HEK293 (cell line): Measurements from ENCODE around the gene ANKRD11.
A peak's percentile ranks its signal among the peaks of the same experiment; 100 is the strongest.

Experiments used
- CTCF ChIA-PET: fragments of 350-600 bp; formaldehyde crosslinking; extraction: SDS; loops from one replicate; lab custom pipeline; 2021; ENCODE audit warnings: antibody characterized with exemption; lab: Yijun Ruan, JAX
- POLR2A ChIA-PET: fragments of 300-600 bp; formaldehyde crosslinking; extraction: SDS; loops from one replicate; lab custom pipeline; 2020; ENCODE audit warnings: antibody characterized with exemption, inconsistent platforms; lab: Yijun Ruan, JAX
- H3K27ac ChIP-seq: fragments of 200-500 bp; sonication (Bioruptor generic); 2 replicates; pipeline ENCODE4 v1.5.1; 2014; ENCODE audit warnings: low read depth, low read length, control low read depth, inconsistent platforms; ENCODE audit errors: extremely low read depth
- H3K36me3 ChIP-seq, 2 experiments: fragments of 200-500 bp in 1 of 2; sonication (Bioruptor generic) in 1 of 2; 1 replicate in 1 of 2; 2 replicates in 1 of 2; pipeline ENCODE4 v1.5.1; 2014 to 2017; ENCODE audit warnings: inconsistent platforms in 2 of 2, low read length in 2 of 2; ENCODE audit not compliant: control insufficient read depth in 2 of 2, insufficient read depth in 1 of 2
- H3K4me1 ChIP-seq: fragments of 200-500 bp; sonication (Bioruptor generic); 2 replicates; pipeline ENCODE4 v1.5.1; 2014; ENCODE audit warnings: mild to moderate bottlenecking, low read length, inconsistent platforms; ENCODE audit not compliant: control insufficient read depth, insufficient read depth
- H3K4me3 ChIP-seq: 2 replicates; pipeline ENCODE4 v1.5.1; 2011; ENCODE audit warnings: low read depth, mild to moderate bottlenecking, control low read depth, low read length, moderate library complexity
- H3K9me3 ChIP-seq: fragments of 200-500 bp; sonication (Bioruptor generic); 2 replicates; pipeline ENCODE4 v1.5.1; 2014; ENCODE audit warnings: low read depth, low read length, inconsistent platforms; ENCODE audit not compliant: control insufficient read depth, insufficient read depth
- GFI1B ChIP-seq: fragments of 450-650 bp; formaldehyde crosslinking; IDR thresholded peaks from 2 replicates; pipeline ENCODE4 v1.5.1; 2016; ENCODE audit warnings: missing biosample characterization, missing genetic modification characterization
- HOXD13 ChIP-seq: sonication (generic); formaldehyde crosslinking; IDR thresholded peaks from 2 replicates; pipeline ENCODE4 v1.8.0; 2022; ENCODE audit warnings: missing genetic modification reagents, borderline replicate concordance
- ZBTB1 ChIP-seq: fragments of 450-650 bp; formaldehyde crosslinking; IDR thresholded peaks from 2 replicates; pipeline ENCODE4 v1.5.1; 2016; ENCODE audit warnings: missing biosample characterization, missing genetic modification characterization
- ZNF114 ChIP-seq: fragments of 450-650 bp; formaldehyde crosslinking; IDR thresholded peaks from 2 replicates; pipeline ENCODE4 v1.5.0; 2017; ENCODE audit warnings: missing biosample characterization, missing genetic modification characterization
- ZNF174 ChIP-seq: fragments of 450-650 bp; formaldehyde crosslinking; IDR thresholded peaks from 2 replicates; pipeline ENCODE4 v1.5.0; 2017; ENCODE audit warnings: missing biosample characterization, mild to moderate bottlenecking, missing genetic modification characterization
- ZNF248 ChIP-seq: fragments of 450-650 bp; formaldehyde crosslinking; IDR thresholded peaks from 2 replicates; pipeline ENCODE4 v1.5.1; 2017; ENCODE audit warnings: missing biosample characterization, missing genetic modification characterization
- ZNF341 ChIP-seq: fragments of 450-650 bp; formaldehyde crosslinking; IDR thresholded peaks from 2 replicates; pipeline ENCODE4; 2016; ENCODE audit warnings: low read depth, missing biosample characterization, missing genetic modification characterization
- ZNF664 ChIP-seq: fragments of 450-650 bp; formaldehyde crosslinking; IDR thresholded peaks from 2 replicates; pipeline ENCODE4 v1.5.1; 2016; ENCODE audit warnings: missing biosample characterization, missing genetic modification characterization
- TF ChIP-seq, protein P1 (sequence below): fragments of 450-650 bp; formaldehyde crosslinking; IDR thresholded peaks from 2 replicates; pipeline ENCODE4 v1.5.1; 2017; ENCODE audit warnings: missing biosample characterization, missing genetic modification characterization
- TF ChIP-seq, protein P2 (sequence below): fragments of 450-650 bp; formaldehyde crosslinking; IDR thresholded peaks from 2 replicates; pipeline ENCODE4 v1.5.1; 2017; ENCODE audit warnings: missing biosample characterization, missing genetic modification characterization

The ANKRD11 gene

DNA sequence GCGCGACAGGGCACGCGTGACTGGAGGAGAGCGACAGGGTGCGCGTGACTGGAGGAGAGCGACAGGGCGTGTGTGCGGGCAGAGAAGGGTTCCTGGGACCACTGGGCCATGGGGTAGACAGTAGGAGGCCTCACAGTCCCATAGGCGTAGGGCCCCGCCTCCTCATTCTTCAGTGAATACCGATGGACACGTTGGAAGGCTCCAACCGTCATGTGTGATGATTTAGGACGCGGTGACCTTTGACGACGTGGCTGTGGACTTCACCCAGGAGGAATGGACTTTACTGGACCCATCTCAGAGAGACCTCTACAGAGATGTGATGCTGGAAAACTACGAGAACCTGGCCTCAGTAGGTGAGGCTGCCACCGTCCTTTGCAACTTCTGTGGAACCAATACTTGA is 267.4 kb downstream of the ANKRD11 start:
- no peaks in the 10 kb centered on the region for H3K9me3 ChIP-seq
- H3K4me1 ChIP-seq, result no peaks in the 10 kb centered on the region
- ChIA-PET POLR2A (no interaction called here), CTCF (no interaction called here)
- no peak overlapping the region for H3K27ac ChIP-seq
- TF ChIP-seq HOXD13 (CRISPR knock-in tag) (no peak), ZNF341 (no peak)
- no peak overlapping the region for H3K4me3 ChIP-seq
- H3K36me3 ChIP-seq, result peaks cover 4 to 86% of the 10 kb centered on the region in 2 experiments

GRCh38 chr16:89221604-89222003 is 268.8 kb downstream of the ANKRD11 start:
- Histone ChIP-seq H3K4me3 (no peak overlapping the region), H3K27ac (no peak overlapping the region), H3K4me1 (no peaks in the 10 kb centered on the region), H3K36me3 (peaks cover 4 to 73% of the 10 kb centered on the region in 2 experiments), H3K9me3 (no peaks in the 10 kb centered on the region)
- POLR2A ChIA-PET, result no interaction called here
- CTCF ChIA-PET, result no interaction called here
- TF ChIP-seq, protein P1, sequence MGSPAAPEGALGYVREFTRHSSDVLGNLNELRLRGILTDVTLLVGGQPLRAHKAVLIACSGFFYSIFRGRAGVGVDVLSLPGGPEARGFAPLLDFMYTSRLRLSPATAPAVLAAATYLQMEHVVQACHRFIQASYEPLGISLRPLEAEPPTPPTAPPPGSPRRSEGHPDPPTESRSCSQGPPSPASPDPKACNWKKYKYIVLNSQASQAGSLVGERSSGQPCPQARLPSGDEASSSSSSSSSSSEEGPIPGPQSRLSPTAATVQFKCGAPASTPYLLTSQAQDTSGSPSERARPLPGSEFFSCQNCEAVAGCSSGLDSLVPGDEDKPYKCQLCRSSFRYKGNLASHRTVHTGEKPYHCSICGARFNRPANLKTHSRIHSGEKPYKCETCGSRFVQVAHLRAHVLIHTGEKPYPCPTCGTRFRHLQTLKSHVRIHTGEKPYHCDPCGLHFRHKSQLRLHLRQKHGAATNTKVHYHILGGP, result 0 out of 2 replicates have a peak, but pooled peaks have one; percentile 3
- TF ChIP-seq ZNF114 (tag by site-specific recombination) (no peak), ZBTB1 (no peak), GFI1B (tag by site-specific recombination) (no peak)
- TF ChIP-seq, protein P2, sequence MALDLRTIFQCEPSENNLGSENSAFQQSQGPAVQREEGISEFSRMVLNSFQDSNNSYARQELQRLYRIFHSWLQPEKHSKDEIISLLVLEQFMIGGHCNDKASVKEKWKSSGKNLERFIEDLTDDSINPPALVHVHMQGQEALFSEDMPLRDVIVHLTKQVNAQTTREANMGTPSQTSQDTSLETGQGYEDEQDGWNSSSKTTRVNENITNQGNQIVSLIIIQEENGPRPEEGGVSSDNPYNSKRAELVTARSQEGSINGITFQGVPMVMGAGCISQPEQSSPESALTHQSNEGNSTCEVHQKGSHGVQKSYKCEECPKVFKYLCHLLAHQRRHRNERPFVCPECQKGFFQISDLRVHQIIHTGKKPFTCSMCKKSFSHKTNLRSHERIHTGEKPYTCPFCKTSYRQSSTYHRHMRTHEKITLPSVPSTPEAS (tag by site-specific recombination), result peak; percentile 95

- H3K36me3 ChIP-seq, result peaks cover 4 to 51% of the 10 kb centered on the region in 2 experiments; a peak in 2 of 3 replicates
- TF ChIP-seq ZNF664 (tag by site-specific recombination) (no peak), ZNF248 (no peak), ZNF174 (tag by site-specific recombination) (no peak)
- no peak overlapping the region for H3K27ac ChIP-seq
- H3K4me1 ChIP-seq, result no peaks in the 10 kb centered on the region
- ChIA-PET POLR2A (no interaction called here), CTCF (interaction anchor here (1.3 kb wide), 1 partner anchor 53 kb away, joined by 3 read pairs; no protein-coding TSS in a partner anchor)
- no peaks in the 10 kb centered on the region for H3K9me3 ChIP-seq
- no peak overlapping the region for H3K4me3 ChIP-seq
Observed at GRCh38 chr16:89219365-89219764, 271.0 kb downstream of the ANKRD11 start.
